Loucy (cell line): ENCODE measurements around the gene COL20A1.

Experiments
- H2AFZ ChIP-seq: fragments of 200-600 bp; sonication (generic); 2 replicates; pipeline ENCODE4 v1.6.0; 2016; ENCODE audit warnings: antibody characterized with exemption, mild to moderate bottlenecking, low read length, moderate library complexity
- H3F3A ChIP-seq: fragments of 200-600 bp; 2 replicates; pipeline ENCODE4 v1.6.0; 2016; ENCODE audit warnings: antibody characterized with exemption, low read depth, mild to moderate bottlenecking
- H3K27me3 ChIP-seq: fragments of 200-600 bp; sonication (generic); 2 replicates; pipeline ENCODE4 v1.6.1; 2014; ENCODE audit warnings: low read length, mild to moderate bottlenecking; ENCODE audit not compliant: insufficient read depth, poor library complexity, severe bottlenecking
- H3K36me3 ChIP-seq: fragments of 200-600 bp; sonication (generic); 2 replicates; pipeline ENCODE4 v1.6.1; 2016; ENCODE audit warnings: low read length; ENCODE audit not compliant: insufficient read depth
- H3K4me1 ChIP-seq: fragments of 200-600 bp; sonication (generic); 2 replicates; pipeline ENCODE4 v1.5.1; 2014; ENCODE audit warnings: low read length, mild to moderate bottlenecking; ENCODE audit not compliant: insufficient read depth, poor library complexity, severe bottlenecking
- H3K4me2 ChIP-seq: fragments of 200-600 bp; sonication (generic); 2 replicates; pipeline ENCODE4 v1.6.0; 2014; ENCODE audit warnings: antibody characterized with exemption, low read length, low read depth, mild to moderate bottlenecking; ENCODE audit not compliant: poor library complexity, severe bottlenecking
- H3K4me3 ChIP-seq: fragments of 200-600 bp; sonication (generic); 2 replicates; pipeline ENCODE4 v1.5.1; 2014; ENCODE audit warnings: low read length, mild to moderate bottlenecking, mixed read lengths; ENCODE audit not compliant: poor library complexity, severe bottlenecking
- H3K79me2 ChIP-seq: fragments of 200-600 bp; sonication (generic); 2 replicates; pipeline ENCODE4 v1.6.1; 2014; ENCODE audit warnings: low read length; ENCODE audit not compliant: insufficient read depth
- H3K9ac ChIP-seq: fragments of 200-600 bp; sonication (generic); 2 replicates; pipeline ENCODE4 v1.6.0; 2014; ENCODE audit warnings: mild to moderate bottlenecking, low read depth, low read length, moderate library complexity; ENCODE audit not compliant: poor library complexity, severe bottlenecking
- H3K9me2 ChIP-seq: fragments of 200-600 bp; sonication (generic); replicated peaks from 2 replicates; pipeline ENCODE4 v1.6.1; 2016; ENCODE audit warnings: low read depth, low read length, mixed read lengths
- H3K9me3 ChIP-seq: fragments of 200-600 bp; sonication (generic); 2 replicates; pipeline ENCODE4 v1.6.1; 2014; ENCODE audit warnings: mild to moderate bottlenecking, antibody characterized with exemption, low read length, low read depth; ENCODE audit not compliant: insufficient read depth
- H4K20me1 ChIP-seq: fragments of 200-600 bp; sonication (generic); 2 replicates; pipeline ENCODE4 v1.6.0; 2014; ENCODE audit warnings: antibody characterized with exemption, low read length, mild to moderate bottlenecking; ENCODE audit not compliant: insufficient read depth, poor library complexity, severe bottlenecking
- CTCF ChIP-seq: fragments of 200-600 bp; sonication (generic); conservative IDR thresholded peaks from 2 replicates; pipeline ENCODE4 v1.5.1; 2014; ENCODE audit warnings: mild to moderate bottlenecking, antibody characterized with exemption, low read length
- EZH2phosphoT487 ChIP-seq: fragments of 200-600 bp; IDR thresholded peaks from 2 replicates; pipeline ENCODE4 v1.6.1; 2018; ENCODE audit warnings: antibody characterized with exemption, mild to moderate bottlenecking, moderate library complexity, borderline replicate concordance

COL20A1 gene

GRCh38 chr20:63323357-63323981 lies 30.5 kb downstream of the COL20A1 start:
- Histone ChIP-seq H3K36me3 (no peaks in the 10 kb centered on the region), H3K9me3 (no peaks in the 10 kb centered on the region), H3K4me2 (no peak overlapping the region), H3K4me3 (no peak overlapping the region), H3K9me2 (no peaks in the 10 kb centered on the region), H3K27me3 (no peaks in the 10 kb centered on the region), H3K4me1 (peaks cover 13% of the 10 kb centered on the region), H3K9ac (no peak overlapping the region), H4K20me1 (no peaks in the 10 kb centered on the region), H3F3A (no peaks in the 10 kb centered on the region), H3K79me2 (no peaks in the 10 kb centered on the region), H2AFZ (no peak overlapping the region)
- TF ChIP-seq CTCF: no peak
- TF ChIP-seq EZH2phosphoT487: no peak

GRCh38 chr20:63325021-63325471 lies 32.1 kb downstream of the COL20A1 start:
- Histone ChIP-seq H3K9me3 (no peaks in the 10 kb centered on the region), H3K9me2 (no peaks in the 10 kb centered on the region), H3K27me3 (no peaks in the 10 kb centered on the region)

DNA sequence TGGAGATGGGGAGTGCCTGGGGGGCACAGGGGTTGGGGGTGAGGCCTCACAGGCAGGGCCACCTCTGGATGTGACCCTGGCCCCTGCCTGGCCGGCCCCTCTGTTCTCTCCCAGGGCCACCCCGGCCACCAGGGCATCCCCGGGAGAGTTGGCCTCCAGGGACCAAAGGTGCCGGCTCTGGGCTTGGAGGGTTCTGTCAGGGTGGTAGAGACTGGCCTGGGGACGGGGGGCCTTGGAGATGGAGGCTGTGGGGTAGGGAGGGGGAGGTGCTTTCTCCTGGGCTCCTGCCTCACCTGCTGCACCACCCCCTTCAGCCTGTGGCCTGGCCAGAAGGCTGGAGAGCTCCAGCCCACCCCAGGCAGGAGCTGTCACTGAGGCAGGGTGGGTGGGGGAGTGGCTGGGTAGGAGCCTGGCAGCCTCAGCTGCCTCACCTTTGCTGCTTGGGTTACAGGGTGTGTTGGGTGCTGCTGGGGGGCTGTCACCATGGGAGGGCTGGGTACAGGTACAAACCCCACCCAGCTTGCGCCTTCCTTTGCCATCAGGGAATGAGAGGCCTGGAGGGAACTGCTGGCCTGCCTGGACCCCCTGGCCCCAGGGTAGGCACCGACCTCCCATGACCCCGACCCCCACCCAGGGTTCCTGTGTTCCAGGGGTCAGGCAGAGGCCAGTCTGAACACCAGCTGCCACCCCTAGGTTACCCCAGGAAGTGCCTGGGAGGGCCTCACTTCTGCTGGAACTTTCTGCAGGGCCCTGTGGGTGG lies 32.7 kb downstream of the COL20A1 start:
- no peaks in the 10 kb centered on the region for H3F3A ChIP-seq
- H4K20me1 ChIP-seq: no peaks in the 10 kb centered on the region
- no peaks in the 10 kb centered on the region for H3K9me3 ChIP-seq
- no peaks in the 10 kb centered on the region for H3K27me3 ChIP-seq
- H3K79me2 ChIP-seq: no peaks in the 10 kb centered on the region
- H3K4me3 ChIP-seq: no peak overlapping the region
- H3K4me1 ChIP-seq: peaks cover 13% of the 10 kb centered on the region
- no peaks in the 10 kb centered on the region for H3K9me2 ChIP-seq
- no peak overlapping the region for H2AFZ ChIP-seq
- H3K9ac ChIP-seq: no peak overlapping the region
- peak overlapping the region; percentile 22 for H3K4me2 ChIP-seq
- H3K36me3 ChIP-seq: no peaks in the 10 kb centered on the region
- no peak for TF ChIP-seq EZH2phosphoT487
- no peak for TF ChIP-seq CTCF

More at GRCh38 chr20:63325021-63325471, 32.1 kb downstream of the COL20A1 start:
- Histone ChIP-seq H3K9ac (no peak overlapping the region), H4K20me1 (no peaks in the 10 kb centered on the region), H3K4me3 (no peak overlapping the region), H3K4me1 (peaks cover 13% of the 10 kb centered on the region), H2AFZ (no peak overlapping the region), H3K4me2 (no peak overlapping the region), H3K79me2 (no peaks in the 10 kb centered on the region), H3F3A (no peaks in the 10 kb centered on the region), H3K36me3 (no peaks in the 10 kb centered on the region)
- TF ChIP-seq CTCF: no peak
- no peak for TF ChIP-seq EZH2phosphoT487
